RKO (cell line): Measurements from ENCODE around the gene SLC16A4.
"Not testable (repeated sequence)": the region's sequence is repeated elsewhere in the genome, so short reads cannot be mapped to it uniquely, and the experiment has no call there.

ENCODE experiments used
- DNase-seq: peaks from one replicate; pipeline ENCODE4 v3.0.0-alpha.2; 2016; ENCODE audit warnings: low spot score

Gene SLC16A4

DNA sequence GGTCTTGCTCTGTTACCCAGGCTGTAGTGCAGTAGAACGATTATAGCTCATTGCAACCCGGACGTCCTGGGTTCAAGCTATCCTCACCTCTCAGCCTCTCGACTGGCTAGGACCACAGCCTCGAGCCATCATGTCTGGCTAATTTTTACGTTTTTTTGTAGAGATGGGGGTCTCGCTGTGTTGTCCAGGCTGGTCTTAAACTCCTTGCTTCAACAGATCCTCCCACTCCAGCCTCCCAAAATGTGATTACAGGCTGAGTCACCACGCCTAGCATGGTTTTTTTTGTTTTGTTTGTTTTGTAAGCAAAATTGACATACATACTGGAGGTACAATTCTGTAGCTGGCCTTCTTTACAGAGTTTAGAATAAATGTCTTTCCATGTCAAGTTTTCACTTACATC is 17.7 kb upstream of the SLC16A4 start:
- DNase-seq: peak; percentile 27

GRCh38 chr1:110407260-110408210 is 16.7 kb upstream of the SLC16A4 start, which contains the start of gene LAMTOR5:
LAMTOR5 (minus strand) TSS chr1:110407694; CDS start chr1:110407620, 74 bp downstream.
- DNase-seq: peak; percentile 89

- DNase-seq: not testable (repeated sequence)
Measured at GRCh38 chr1:110406407-110406806, 15.6 kb upstream of the SLC16A4 start.

- no peak for DNase-seq
Measured at GRCh38 chr1:110404401-110404800, 13.6 kb upstream of the SLC16A4 start.

- no peak for DNase-seq
Measured at GRCh38 chr1:110403805-110404204, 13.0 kb upstream of the SLC16A4 start.

DNA sequence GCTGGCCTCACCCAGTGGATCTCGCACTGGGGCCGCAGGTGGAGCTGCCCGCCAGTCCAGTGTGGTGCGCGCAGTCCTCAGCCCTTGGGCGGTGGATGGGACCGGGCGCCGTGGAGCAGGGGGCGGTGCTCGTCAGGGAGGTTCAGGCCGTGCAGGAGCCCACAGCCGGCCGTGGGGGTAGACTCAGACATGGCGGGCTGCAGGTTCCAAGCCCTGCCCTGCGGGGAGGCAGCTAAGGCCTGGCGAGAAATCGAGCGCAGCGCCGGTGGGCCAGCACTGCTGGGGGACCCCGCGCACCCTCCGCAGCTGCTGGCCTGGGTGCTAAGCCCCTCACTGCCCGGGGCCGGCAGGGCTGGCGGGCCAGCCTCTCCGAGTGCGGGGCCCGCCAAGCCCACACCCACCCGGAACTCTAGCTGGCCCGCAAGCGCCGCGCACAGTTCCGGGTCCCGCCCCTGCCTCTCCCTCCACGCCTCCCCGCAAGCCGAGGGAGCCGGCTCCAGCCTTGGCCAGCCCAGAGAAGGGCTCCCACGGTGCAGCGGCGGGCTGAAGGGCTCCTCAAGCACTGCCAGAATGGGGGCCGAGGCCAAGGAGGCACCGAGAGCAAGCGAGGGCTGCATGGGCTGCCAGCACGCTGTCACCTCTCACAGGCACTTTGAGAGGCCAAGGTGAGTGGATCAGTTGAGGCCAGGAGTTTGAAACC is 5.6 kb upstream of the SLC16A4 start:
- DNase-seq: not testable (repeated sequence)

GRCh38 chr1:110394493-110394820 is 3.6 kb upstream of the SLC16A4 start:
- no peak for DNase-seq

GRCh38 chr1:110393691-110394492 is 3.1 kb upstream of the SLC16A4 start:
- peak; percentile 68 for DNase-seq

DNA sequence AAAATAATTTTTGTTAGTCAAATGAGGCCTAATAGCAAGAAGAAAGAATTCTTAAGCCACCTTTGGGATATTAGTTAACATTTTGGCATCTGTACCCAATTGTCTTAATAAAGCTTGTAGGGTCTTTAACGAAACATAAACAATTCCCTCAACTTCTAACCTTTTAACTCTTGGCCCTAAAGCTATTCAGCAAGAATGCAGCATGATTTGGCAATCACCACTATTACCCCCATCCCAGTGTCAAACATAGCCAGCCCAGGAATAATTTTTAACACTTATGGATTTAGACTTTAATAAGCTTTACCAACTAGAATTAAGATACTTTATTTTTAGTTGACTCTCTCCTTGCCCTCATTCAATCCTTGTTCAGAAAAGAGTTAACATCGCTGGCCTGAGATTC is 2.5 kb upstream of the SLC16A4 start:
- DNase-seq: no peak

- DNase-seq: no peak
Measured at GRCh38 chr1:110390096-110390495, 730 bp downstream of the SLC16A4 start.

GRCh38 chr1:110387048-110387754 is 3.6 kb downstream of the SLC16A4 start:
- DNase-seq: no peak

DNA sequence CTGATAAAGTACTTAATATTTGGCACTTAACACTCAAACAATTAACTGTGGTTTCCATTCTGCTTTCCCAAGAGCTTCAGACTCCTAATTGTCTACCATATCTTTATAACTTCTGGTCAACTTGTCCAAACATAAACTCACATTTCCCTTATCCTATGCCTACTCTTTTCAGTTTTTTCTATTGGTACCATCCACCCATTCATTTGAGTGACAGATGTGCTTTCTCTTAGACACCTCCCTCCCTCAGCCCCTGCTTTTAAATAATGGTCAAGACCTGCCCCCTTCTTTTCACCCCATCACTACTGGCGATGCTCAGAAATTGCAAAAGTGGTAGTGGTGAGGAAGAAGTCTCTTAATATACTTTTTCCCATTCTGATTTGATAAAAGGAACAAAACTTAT is 5.5 kb downstream of the SLC16A4 start:
- no peak for DNase-seq

DNA sequence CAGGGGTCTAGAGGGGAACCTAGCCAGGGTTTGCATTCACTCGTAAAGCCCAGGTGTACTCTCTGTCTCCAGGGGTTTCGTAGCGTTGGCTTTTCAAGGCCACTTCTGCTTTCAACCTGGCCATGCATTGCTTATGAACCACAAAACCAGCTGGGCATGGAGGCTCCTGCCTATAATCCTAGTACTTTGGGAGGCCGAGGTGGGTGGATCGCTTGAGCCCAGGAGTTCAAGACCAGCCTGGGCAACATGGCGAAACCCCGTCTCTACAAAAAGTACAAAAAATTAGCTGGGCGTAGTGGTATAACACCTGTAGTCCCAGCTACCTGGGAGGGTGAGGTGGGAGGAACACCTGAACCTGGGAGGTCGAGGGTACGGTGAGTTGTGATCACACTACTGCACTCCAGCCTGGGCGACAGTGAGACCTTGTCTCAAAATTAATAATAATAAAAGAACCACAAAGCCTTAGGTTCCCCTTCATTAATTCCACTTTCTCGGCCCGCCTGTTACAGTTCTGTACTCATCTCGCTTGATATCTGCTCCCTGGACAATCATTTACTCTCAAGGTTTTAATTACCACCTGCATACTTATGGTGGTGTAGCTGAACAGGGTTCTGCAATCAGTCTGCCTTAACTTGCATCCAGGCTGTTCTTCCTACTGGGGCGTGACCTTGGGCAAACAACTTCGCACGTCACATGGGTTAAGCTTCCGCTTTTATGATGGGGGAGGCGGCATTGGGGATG is 6.1 kb downstream of the SLC16A4 start:
- no peak for DNase-seq

DNA sequence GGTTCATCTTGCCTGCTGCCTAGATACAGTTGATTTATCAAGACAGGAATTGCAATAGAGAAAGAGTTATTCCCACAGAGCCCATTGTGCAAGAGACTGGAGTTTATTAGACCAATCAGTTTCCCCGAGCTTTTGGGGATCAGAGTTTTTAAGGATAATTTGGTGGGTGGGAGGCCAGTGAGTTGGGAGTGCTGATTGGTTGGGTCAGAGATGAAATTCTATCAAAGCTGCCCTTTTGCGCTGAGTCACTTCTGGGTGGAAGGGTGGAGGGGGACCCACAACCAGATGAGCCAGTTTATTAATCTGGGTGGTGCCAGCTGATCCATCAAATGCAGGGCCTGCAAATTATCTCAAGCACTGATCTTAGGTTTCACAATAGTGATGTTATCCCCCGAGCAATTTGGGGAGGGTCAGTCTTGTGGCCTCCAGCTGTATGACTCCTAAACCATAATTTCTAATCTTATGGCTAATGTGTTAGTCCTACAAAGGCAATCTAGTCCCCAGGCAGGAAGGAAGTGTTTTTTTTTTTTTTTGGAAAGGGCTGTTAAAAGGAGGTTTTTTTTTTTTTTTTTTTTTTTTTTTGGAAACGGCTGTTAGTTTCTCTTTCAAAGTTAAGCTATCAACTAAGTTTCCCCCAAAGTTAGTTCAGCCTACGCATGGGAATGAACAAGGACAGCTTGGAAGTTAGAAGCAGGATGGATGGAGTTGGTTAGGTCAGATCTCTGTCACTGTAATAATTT is 7.4 kb downstream of the SLC16A4 start:
- no peak for DNase-seq

GRCh38 chr1:110380672-110381283 is 10.0 kb downstream of the SLC16A4 start:
- no peak for DNase-seq

GRCh38 chr1:110375490-110375889 is 15.3 kb downstream of the SLC16A4 start:
- DNase-seq: no peak

GRCh38 chr1:110370827-110371226 is 20.0 kb downstream of the SLC16A4 start:
- DNase-seq: peak; percentile 77

DNA sequence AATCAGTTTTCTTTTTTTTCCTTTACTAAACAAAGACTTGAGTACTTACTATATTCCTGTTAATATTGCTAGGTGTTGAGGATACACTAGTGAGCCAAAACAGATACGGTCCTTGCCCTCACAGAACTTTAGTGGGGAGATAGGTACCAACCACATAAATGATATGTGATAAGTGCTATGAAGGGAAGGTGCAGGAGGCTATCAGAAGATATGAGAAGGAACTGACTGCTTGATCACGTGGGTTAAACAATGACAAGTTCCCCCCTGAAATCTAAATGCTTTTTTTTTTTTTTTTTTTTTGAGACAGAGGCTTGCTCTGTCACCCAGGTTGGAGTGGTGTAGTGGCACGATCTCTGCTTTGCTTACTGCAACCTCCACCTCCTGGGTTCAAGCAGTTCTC is 26.6 kb downstream of the SLC16A4 start:
- DNase-seq: no peak

- DNase-seq: no peak
Measured at GRCh38 chr1:110361856-110362255, 29.0 kb downstream of the SLC16A4 start.

DNA sequence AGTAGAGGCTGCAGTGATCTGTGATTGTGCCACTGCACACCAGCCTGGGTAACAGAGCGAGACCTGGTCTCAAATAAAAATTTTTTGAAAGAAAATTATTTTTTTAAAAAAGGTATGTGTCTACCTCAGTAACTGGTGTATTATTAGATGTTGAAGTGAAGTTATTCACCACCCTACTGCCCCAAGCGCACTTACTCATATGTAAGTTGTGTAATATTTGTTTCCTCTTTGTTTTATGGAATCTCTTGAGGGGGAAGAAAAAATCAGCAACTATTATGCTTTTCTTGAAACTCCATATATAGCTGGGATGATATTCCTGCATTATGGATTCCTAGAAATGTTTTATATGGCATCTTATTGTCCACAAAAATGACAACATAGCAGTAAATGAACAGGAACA is 30.4 kb downstream of the SLC16A4 start:
- DNase-seq: no peak
